IPS-20b (cell line): Measurements from ENCODE around the gene NOVA2.

Source experiments
- H3K27ac ChIP-seq: one replicate; pipeline ENCODE4 v1.5.1; 2013; ENCODE audit warnings: low read length
- H3K27me3 ChIP-seq: 2 replicates; pipeline ENCODE4 v1.6.1; 2013; ENCODE audit warnings: mild to moderate bottlenecking, low read length, inconsistent platforms; ENCODE audit not compliant: insufficient read depth
- H3K36me3 ChIP-seq: 2 replicates; pipeline ENCODE4 v1.6.1; 2013; ENCODE audit warnings: low read depth, mild to moderate bottlenecking, inconsistent platforms, low read length, moderate library complexity; ENCODE audit not compliant: insufficient read depth
- H3K4me1 ChIP-seq: 2 replicates; pipeline ENCODE4 v1.6.1; 2013; ENCODE audit warnings: mild to moderate bottlenecking, control low read depth, inconsistent platforms, low read length, moderate library complexity; ENCODE audit not compliant: insufficient read depth
- H3K4me3 ChIP-seq: 2 replicates; pipeline ENCODE4 v1.5.1; 2013; ENCODE audit warnings: mild to moderate bottlenecking, low read length, inconsistent platforms
- H3K9ac ChIP-seq: 2 replicates; pipeline ENCODE4 v1.6.1; 2013; ENCODE audit warnings: low read depth, mild to moderate bottlenecking, inconsistent platforms, low read length, moderate library complexity
- H3K9me3 ChIP-seq: 2 replicates; pipeline ENCODE4 v1.6.1; 2013; ENCODE audit warnings: mild to moderate bottlenecking, low read depth, low read length, inconsistent platforms; ENCODE audit not compliant: insufficient read depth

NOVA2 gene

DNA sequence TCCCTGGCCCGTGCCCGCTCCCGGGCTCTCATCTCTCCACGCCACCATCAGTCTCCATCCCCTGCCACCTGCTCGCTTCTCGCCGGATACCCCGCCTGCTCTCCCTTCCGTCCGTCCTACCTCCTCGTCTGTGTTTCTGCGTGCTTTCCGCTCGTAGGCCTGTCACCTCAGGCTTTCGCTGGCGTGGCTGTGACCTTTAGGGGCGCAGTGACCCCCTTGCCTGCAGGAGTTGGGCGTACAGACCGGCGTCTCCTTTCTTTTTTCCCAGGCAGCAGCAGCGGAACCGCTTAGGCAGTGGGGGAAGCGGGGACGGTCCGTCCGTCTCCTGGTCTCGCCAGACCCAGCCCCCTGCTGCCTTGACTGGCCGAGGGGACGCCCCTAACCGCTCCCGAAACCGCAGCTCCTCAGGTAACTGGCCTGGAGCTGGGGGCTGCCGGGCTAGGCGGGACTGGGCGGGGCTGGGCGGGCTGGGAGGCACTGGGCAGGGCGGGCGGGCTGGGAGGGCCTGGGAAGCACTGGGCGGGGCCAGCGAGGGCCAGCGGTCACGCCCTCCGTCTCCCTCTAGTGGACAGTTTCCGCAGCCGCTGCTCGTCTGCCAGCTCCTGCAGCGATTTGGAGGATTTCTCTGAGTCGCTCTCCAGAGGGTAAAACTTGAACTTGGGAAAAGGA lies 42.9 kb upstream of the NOVA2 start:
- no peaks in the 10 kb centered on the region; the same call in 1 of the 2 replicates for H3K4me1 ChIP-seq
- no peaks in the 10 kb centered on the region; the same call in 1 of the 2 replicates for H3K36me3 ChIP-seq
- H3K9me3 ChIP-seq: no peaks in the 10 kb centered on the region
- H3K4me3 ChIP-seq: peak overlapping the region; percentile 72
- H3K9ac ChIP-seq: no peak overlapping the region
- H3K27me3 ChIP-seq: peaks cover 36% of the 10 kb centered on the region
- no peak overlapping the region for H3K27ac ChIP-seq

DNA sequence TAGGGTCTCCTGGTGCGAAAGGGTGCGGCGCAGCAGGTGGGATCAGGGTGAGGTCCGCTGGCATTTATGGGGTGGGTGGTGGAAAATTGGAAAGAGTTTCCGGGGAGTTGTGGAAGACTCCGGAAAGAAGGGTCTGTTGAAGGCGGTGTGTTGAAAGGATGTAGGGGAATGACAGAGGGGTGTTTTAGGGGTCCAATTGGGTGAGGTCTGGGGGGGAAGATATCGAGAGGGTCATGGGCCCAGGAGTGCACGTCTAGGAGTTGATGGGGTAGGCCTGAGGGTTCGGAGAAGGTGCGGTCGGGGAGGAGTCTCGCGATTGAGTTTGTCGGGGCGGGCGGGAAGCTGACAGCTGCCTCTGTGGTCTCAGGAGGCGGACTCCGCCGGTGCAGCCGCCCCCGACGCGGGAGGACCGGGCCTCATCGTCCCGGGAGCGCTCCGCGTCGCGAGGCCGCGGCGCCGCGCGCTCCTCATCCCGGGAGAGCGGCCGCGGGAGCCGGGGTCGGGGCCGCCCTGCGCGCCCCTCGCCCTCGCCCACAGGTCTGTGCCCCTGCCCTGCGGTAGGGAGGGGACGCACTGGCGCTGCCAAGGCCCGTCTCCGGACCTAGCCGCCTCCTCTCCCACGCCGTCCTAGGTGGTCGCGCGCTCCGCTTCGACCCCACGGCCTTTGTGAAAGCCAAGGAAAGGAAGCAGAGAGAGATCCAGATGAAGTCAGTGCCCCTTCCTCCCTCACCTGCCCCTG lies 42.2 kb upstream of the NOVA2 start:
- Histone ChIP-seq H3K4me3 (peak overlapping the region; percentile 72), H3K9ac (no peak overlapping the region), H3K4me1 (no peaks in the 10 kb centered on the region; the same call in 1 of the 2 replicates)

DNA sequence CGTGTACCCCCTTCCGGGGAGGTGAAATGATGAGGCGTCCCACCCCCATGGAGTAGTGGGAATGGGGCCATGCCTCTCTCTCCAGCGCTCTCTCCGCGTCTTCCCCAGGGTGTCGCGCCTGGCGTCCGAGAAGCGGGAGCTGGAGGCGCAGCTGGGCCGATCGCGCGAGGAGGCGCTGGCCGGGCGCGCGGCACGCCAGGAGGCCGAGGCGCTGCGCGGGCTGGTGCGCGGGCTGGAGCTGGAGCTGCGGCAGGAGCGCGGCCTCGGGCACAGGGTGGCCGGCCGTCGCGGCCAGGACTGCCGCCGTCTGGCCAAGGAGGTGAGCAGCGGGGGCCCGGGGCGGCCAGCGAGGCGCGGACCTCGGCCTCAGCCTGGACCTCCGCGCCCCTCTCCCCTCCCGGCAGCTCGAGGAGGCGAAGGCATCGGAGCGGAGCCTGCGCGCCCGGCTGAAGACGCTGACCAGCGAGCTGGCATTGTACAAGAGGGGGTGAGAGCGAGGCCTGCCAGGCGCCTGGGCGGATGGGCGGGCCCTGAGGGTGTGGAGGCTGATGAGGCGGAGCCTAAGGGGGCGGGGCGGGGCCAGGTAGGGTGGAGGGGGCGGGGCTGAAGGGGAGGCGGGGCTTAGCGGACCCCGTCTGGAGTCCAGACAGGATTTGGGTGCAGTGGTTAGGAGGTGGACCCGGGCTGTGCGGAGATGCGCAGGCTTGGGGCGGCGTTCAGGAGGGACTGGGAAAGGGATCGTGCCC lies 41.4 kb upstream of the NOVA2 start:
- no peak overlapping the region for H3K27ac ChIP-seq
- peak overlapping the region; percentile 72 for H3K4me3 ChIP-seq
- H3K9me3 ChIP-seq: no peaks in the 10 kb centered on the region
- peaks cover 36% of the 10 kb centered on the region for H3K27me3 ChIP-seq
- H3K9ac ChIP-seq: no peak overlapping the region; the same call in 1 of the 2 replicates
- H3K36me3 ChIP-seq: peaks cover 3% of the 10 kb centered on the region
- H3K4me1 ChIP-seq: no peaks in the 10 kb centered on the region; the same call in 1 of the 2 replicates

More for the DNA sequence above, 42.2 kb upstream of the NOVA2 start:
- H3K27ac ChIP-seq: no peak overlapping the region
- H3K27me3 ChIP-seq: peaks cover 36% of the 10 kb centered on the region
- H3K36me3 ChIP-seq: no peaks in the 10 kb centered on the region; the same call in 1 of the 2 replicates
- H3K9me3 ChIP-seq: no peaks in the 10 kb centered on the region

DNA sequence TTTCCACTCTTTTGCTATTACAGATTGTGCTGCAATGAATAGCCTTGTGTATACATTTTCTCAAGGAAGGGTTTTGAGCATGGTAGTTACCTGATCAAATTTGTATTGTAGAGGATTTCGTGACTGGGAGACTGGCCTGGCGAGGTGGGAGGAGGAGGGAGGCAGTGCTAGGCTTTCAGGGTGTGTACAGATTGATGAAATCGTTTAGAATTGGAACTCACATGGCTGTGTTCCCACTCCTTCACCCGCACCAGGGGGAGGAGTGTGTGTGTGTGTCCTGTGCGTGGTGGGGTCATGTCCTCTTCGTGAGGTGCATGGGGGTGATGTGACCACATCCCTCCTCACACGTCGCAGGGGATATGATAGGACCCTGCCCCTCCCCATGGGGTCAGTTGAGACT lies 40.9 kb upstream of the NOVA2 start:
- Histone ChIP-seq H3K9ac (no peak overlapping the region; the same call in 1 of the 2 replicates), H3K27me3 (peaks cover 36% of the 10 kb centered on the region), H3K4me3 (peak overlapping the region; percentile 70), H3K36me3 (peaks cover 3% of the 10 kb centered on the region), H3K27ac (no peak overlapping the region), H3K9me3 (no peaks in the 10 kb centered on the region), H3K4me1 (no peaks in the 10 kb centered on the region; the same call in 1 of the 2 replicates)

- peaks cover 13% of the 10 kb centered on the region for H3K36me3 ChIP-seq
- H3K27ac ChIP-seq: no peak overlapping the region
- peak overlapping the region; percentile 13; the same call in 1 of the 2 replicates for H3K4me3 ChIP-seq
- no peaks in the 10 kb centered on the region for H3K4me1 ChIP-seq
- H3K9me3 ChIP-seq: no peaks in the 10 kb centered on the region
- no peak overlapping the region for H3K9ac ChIP-seq
- peaks cover 17% of the 10 kb centered on the region for H3K27me3 ChIP-seq
Measured at GRCh38 chr19:46009530-46010510, 36.2 kb upstream of the NOVA2 start.

- Histone ChIP-seq H3K36me3 (peaks cover 13% of the 10 kb centered on the region), H3K9me3 (no peaks in the 10 kb centered on the region), H3K27ac (no peak overlapping the region), H3K27me3 (no peaks in the 10 kb centered on the region), H3K4me3 (no peak overlapping the region), H3K9ac (no peak overlapping the region), H3K4me1 (no peaks in the 10 kb centered on the region)
Measured at GRCh38 chr19:46006411-46006810, 32.7 kb upstream of the NOVA2 start.

DNA sequence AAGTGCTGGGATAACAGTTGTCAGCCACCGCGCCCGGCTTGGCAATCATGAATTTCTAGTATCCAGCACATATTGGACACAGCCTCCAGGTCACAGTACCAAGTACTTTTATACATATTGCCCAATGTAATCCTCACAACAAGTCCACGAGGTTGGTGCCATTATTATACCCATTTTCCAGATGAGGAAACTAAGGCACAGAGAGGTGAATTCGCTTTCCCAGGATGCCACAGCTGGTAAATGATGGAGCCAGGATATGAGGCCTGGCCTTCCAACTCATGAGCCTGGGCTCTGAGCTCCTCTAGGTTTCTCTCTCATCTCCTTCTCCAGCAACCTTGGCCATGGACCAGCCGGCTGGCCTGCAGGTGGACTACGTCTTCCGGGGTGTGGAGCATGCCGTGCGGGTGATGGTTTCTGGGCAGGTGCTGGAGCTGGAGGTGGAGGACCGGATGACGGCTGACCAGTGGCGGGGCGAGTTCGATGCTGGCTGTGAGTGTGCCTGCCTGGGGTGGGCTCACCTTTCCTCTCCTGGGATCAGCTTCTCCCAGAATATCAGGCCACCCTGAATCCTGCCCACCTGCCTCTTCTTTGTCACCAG lies 29.1 kb upstream of the NOVA2 start:
- Histone ChIP-seq H3K36me3 (peaks cover 7% of the 10 kb centered on the region; the same call in 1 of the 2 replicates), H3K4me3 (no peak overlapping the region), H3K4me1 (no peaks in the 10 kb centered on the region), H3K9me3 (no peaks in the 10 kb centered on the region), H3K27ac (no peak overlapping the region), H3K9ac (no peak overlapping the region), H3K27me3 (peaks cover 6% of the 10 kb centered on the region; the same call in 1 of the 2 replicates)

GRCh38 chr19:46000491-46001246 lies 27.0 kb upstream of the NOVA2 start:
- Histone ChIP-seq H3K36me3 (0 out of 2 replicates have a peak, but pooled peaks cover 2% of the 10 kb centered on the region), H3K9ac (peak overlapping the region; percentile 36; the same call in 1 of the 2 replicates), H3K27ac (no peak overlapping the region), H3K4me1 (no peaks in the 10 kb centered on the region), H3K27me3 (peaks cover 6% of the 10 kb centered on the region; the same call in 1 of the 2 replicates), H3K4me3 (peak overlapping the region; percentile 77), H3K9me3 (no peaks in the 10 kb centered on the region)

DNA sequence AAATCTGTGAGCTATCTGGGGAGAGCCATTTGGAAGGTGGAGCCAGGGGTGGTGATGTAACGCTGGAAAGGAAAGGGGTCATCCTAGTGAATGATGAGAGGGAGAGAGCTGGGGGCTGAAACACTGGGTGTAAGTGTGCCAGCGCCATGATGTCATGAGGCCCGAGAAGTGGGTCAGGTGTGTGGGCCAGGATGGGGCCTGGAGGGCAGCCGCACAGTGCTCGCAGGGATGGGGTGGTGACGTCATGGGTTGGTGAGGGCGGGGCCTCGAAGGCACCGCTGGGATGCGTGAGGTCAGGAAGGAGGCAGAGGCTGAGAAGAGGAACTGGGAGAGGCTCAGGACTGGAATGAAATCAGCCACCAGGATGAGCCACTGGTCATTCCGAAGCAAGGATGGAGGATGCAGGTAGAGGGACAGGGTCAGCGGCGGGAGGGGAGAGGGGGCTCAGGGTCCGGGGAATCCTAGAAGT lies 26.0 kb upstream of the NOVA2 start:
- Histone ChIP-seq H3K27ac (no peak overlapping the region), H3K9me3 (no peaks in the 10 kb centered on the region), H3K36me3 (no peaks in the 10 kb centered on the region), H3K9ac (peak overlapping the region; percentile 36; the same call in 1 of the 2 replicates), H3K4me1 (no peaks in the 10 kb centered on the region), H3K27me3 (peaks cover 6% of the 10 kb centered on the region; the same call in 1 of the 2 replicates), H3K4me3 (peak overlapping the region; percentile 77; the same call in 1 of the 2 replicates)

DNA sequence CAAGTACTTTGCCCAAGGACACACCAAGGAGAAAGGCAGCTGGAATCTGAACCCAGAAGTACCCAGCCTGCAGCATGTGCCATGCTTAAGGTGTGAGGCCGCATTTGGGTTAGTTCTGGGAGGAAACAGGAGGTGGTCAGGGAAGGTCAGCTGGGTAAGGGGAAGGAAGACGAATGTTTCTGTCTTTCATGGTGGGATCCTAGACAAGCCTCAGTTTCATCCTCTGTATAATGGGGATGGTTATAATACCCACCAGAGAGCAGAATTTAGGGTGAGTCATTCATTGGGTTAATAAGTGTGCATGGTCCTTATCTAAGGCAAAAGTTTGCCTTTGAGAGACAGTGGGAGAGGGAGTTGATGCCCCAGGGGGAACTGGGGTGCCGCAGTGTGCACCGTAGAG lies 25.2 kb upstream of the NOVA2 start:
- no peak overlapping the region for H3K4me3 ChIP-seq
- H3K9ac ChIP-seq: no peak overlapping the region
- H3K27ac ChIP-seq: no peak overlapping the region
- H3K27me3 ChIP-seq: peaks cover 6% of the 10 kb centered on the region; the same call in 1 of the 2 replicates
- no peaks in the 10 kb centered on the region for H3K9me3 ChIP-seq
- H3K4me1 ChIP-seq: no peaks in the 10 kb centered on the region
- H3K36me3 ChIP-seq: no peaks in the 10 kb centered on the region
